NCI-H2029 treated with DMSO at 0.1 percent for 48 hours (cell line): ENCODE data around the gene S100A11.
A peak's percentile ranks its signal among the peaks of the same experiment; 100 is the strongest.
"Not testable (repeated sequence)": the region's sequence is repeated elsewhere in the genome, so short reads cannot be mapped to it uniquely, and the experiment has no call there.

ENCODE experiments used
- DNase-seq: peaks from one replicate; lab custom pipeline; 2025; lab: John Stamatoyannopoulos, UW

S100A11 gene

DNA sequence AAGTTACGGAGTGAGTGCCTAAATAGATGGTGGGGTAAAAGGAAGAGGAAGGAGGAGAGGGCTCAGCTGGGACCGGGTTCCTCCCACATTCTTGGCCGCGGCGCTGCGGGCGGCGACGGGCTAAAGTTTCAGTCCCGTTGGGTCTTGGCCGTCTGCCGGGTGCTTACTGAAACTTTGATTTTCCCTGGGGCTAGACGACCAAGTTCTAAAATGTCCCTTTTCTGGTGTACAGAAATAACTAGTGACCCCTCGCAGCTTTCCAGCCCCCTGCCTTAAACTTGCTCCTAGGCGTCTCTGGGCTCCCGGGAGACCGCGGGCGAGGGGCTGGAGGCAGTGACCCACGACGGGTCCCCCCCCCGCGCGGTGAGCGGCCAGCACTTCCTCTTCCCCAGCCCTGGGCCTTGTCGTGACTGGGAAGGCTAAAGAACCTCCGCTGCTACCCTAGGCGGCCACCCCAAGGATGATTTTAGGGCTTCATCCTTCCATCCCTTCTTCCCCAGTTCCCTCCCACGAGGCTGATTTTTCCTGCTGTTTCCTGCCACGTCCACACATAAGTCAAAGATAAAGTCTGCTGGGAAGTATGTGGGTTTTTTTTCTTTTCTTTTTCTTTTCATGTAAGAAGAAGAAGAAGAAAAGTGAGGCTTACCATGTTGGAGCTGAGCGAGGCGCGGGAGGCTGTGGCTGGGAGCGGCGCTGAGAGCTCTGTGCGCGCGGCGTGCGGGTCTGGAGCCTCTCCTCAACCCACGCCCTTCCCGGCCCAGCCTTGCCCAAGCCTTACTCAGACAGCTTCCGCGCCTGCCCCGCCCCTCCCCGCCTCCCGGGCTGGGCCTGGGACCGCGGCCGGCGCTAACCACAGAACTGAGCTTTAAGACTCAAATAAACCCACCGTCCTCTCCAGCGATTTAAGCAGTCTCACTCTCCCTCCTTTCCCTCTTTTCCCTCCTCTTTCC is at the start of gene S100A11:
Gene S100A11 (minus strand): TSS at position 738 of the 950 bp plus-strand sequence. CDS start 89 bp downstream, at position 649.
- no peak for DNase-seq

GRCh38 chr1:152084853-152085252 is 48.0 kb upstream of the S100A11 start:
- DNase-seq: no peak

- DNase-seq: not testable (repeated sequence)
Observed at GRCh38 chr1:152081026-152081425, 44.2 kb upstream of the S100A11 start.

- not testable (repeated sequence) for DNase-seq
Observed at GRCh38 chr1:152080494-152080893, 43.7 kb upstream of the S100A11 start.

- DNase-seq: no peak
Observed at GRCh38 chr1:152078831-152079441, 42.1 kb upstream of the S100A11 start.

- no peak for DNase-seq
Observed at GRCh38 chr1:152072311-152072710, 35.5 kb upstream of the S100A11 start.

- no peak for DNase-seq
Observed at GRCh38 chr1:152071123-152071522, 34.3 kb upstream of the S100A11 start.

- DNase-seq: no peak
Observed at GRCh38 chr1:152067929-152068328, 31.1 kb upstream of the S100A11 start.

DNA sequence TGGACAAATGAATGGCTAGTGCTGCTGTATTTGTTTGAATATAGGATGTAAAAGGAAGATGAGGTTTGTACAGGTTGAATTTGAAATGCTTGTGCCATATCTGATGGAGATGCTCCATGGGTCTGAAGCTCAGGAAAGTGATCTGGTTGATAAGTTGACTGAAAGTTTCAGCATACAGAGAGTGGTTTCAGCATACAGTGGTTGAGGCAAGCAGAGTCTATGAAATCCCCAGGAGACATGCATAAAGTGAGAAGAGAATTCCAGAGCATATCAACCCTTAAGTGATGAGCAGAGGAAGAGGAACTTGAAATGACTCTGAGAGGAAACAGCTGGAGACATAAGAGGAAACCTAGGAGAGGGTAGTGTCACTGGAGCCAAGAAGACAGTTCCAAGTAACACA is 30.3 kb upstream of the S100A11 start:
- no peak for DNase-seq

DNA sequence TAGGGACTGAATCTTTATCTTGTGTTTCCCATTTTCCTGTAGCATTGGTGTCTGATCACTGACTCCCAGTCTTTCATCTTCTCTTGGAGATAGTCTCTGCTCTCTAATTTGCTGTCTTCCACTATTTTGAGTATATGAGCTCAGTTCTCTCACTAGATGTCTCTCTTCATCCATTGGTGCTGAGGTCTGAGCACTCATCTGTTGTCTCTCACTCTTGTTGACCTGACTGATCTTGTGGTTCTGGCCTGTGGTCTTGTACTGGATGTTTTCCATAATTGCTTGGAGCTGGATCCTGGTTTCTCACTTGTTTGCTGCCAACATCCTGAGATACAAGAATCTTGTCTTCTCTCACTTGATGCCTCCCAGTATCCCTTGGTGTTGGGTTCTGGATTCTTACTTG is 25.1 kb upstream of the S100A11 start:
- DNase-seq: no peak

DNA sequence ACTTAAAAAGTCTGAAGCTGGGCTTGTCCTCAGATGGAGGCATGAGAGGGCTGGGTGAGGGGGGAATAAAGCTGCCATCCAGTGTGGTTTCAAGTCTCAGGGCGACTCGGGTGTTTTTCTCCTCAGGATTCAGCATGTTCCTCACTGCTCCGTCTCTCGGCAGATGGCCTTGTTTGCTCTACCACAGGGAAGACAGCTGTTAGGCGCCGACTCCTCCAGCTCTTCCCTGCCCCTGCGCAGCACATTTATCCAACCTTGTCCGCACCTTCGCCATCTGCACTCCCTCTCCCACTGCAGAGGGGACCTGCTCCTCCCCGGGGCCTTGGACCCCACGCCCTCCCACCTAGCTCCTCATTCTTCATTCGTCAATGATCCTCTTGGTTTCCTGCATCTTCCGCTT is 16.6 kb upstream of the S100A11 start:
- no peak for DNase-seq

DNA sequence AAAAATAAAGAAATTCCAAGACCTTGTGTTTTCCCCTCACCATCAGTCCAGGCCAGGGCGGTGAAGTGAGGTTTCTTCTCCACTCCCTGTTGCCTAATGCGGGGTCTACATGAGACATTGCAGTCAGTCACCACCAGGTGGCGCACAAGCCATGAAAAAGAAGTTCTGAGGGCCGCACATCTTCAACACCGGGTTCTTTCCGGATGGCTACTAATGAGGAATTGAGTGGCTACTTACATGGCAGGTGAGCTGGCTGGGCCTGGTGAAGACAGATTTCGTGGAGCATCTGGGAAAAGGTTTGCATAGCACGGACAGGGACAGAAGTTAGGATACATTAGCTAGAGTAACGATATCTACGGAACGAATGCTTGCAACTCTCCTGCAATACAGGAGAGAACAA is 15.8 kb upstream of the S100A11 start:
- DNase-seq: peak; percentile 14

DNA sequence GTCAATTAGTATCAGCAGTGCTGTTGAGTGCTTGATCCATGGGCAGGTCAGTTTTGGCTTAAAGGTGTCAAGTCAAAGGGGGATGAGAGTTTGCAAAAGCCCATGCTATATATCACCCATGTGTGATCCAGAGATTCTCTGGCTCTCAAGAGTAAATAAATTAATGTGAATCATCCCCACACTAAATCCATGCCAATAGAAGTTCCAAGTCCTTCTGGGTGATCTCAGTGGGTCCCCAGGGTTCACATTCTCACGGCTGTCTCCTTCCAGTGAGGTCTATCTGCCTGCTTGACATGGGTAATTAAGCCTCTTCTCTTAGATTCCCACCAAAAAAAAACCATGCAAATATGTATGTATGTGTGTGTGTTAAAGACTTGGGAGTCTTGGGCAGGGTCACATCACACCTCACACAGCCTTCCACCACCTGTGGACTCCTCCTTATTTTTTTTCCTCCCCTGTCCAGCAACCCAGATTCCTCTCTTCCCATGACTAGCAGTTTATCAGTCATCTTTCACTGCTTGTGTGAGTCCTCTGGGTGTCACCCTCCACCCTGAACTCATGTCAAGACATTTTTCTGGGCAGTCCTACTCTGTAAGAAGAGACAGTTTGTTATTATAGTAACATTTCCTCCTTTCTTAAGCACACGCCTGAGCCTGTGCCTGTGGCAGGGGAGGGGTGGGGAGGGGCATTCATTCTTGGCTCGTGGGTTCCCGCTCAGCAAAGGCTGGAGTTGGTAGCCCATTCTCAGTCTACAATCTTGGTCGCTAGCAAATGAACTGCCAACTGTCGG is 14.3 kb upstream of the S100A11 start:
- no peak for DNase-seq

- DNase-seq: no peak
Observed at GRCh38 chr1:152049291-152050083, 12.7 kb upstream of the S100A11 start.

DNA sequence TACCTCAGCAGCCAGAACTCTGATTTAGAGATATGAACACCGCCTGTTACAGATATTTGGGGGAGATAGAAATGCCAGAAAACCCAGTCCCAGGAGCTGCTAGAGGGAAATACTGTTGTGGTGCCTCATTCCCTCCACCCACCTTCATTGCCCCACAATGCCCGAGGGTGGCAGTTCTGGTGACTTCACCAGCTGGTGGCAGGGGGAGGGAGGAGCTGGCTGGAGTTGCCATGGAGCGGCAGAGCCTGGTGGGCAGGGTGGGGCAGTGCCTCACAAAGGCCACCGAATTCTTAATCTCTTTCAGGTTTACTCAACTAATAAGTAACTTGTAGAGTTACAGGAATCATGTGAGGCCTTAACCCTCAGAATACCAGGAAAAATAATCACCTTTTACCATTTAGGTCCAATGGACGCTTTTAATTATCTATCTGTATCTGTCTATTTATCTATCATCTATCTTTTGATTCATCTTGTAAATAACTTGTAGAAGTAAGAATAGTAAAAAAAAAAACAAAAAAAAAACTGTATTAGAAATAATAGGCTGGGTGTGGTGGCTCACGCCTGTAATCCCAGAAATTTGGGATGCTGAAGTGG is 11.7 kb upstream of the S100A11 start:
- DNase-seq: no peak

- no peak for DNase-seq
Observed at GRCh38 chr1:152047730-152048415, 11.1 kb upstream of the S100A11 start.

DNA sequence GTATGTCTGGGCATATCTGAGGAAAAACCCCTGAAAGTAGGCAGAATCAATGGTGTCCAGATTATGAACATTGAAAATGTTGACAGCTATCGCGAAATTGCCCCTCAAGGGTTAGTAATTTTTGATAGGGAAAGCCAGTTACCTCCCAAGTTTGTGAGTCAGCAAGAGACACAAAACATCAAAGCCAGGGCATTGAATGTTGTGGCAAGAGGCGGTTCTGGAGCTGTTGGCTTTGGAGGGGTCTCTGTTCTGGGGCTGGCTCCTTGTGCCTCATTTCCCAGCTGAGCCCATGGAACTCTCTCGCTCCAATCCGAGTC is 10.6 kb upstream of the S100A11 start:
- DNase-seq: no peak

DNA sequence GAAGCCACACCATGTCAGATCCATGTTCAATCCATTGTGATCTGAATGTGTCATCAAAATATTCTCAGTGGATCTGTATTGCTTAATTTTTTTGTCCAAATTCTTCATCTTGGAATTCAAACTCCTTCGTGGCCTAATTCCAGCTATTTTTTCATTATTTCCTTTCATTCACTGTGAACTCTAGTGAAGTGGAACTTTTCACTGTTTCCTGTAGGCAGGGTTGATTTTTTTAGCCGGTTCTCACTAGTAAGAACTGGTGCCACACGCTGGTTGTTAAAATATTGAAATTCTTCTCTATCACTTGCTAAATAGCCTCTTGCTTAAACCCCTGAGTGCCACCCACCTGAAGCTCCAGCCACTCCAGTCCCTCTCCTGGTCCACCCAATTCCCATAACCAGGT is 7.6 kb upstream of the S100A11 start:
- no peak for DNase-seq

DNA sequence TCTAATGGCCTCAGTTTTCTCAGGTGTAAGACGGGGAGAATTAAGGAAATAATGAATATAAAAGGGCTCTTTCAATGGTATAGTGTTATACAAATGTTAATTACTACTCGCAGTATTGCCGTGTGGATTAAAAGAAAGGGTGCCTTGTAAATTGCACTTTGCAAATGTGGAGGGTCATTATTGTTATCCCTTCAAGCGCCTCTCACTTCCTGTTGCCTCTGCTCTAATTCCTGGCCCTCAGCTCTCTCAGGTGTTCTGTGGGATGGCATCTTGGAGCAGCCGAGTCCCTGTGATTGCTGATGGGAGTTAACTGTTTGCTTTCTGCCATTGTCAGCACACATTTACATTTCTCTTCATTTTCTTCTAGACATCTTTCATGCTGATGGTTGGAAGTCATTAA is 7.1 kb upstream of the S100A11 start:
- no peak for DNase-seq

DNA sequence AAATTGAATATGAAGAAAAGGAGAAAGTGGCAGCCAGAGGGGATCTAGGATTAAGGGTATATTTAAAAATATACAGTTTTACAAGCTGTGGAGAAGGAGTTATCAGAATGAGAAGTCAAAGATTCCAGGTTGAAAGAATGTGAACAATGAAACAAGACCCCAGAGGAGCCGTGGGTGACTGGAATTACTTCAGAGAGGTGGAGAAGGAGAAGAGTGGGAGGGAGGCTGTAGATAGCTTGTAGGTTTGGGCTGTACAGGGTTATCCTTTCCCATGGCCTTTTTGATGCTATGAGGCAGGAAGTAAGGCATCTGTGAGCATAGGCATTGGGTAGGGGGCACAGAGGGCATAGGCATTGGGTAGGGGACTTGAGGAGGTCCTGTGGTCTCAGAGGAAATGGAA is 5.2 kb upstream of the S100A11 start:
- DNase-seq: no peak

DNA sequence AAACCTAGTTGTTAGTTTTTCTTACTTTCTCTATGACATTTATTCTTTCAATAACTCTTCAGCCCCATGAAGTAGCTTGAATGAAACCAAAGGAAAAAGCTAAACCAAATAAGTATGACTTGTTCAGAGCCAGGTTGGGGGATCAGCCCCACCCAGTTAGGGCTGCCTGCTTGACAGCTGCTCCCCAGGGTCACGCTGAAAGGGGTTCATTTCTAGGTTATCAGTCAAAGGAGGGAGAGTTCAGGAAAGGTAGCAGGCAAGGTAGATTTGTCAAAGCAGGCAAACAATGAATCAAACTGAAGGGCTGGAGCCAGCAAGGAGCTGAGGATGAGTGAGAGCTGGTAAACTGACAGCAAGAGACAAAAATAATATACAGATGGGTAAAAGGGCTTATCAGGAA is 3.1 kb upstream of the S100A11 start:
- DNase-seq: no peak
